GM11168 (cell line): ENCODE measurements around the gene CYP2R1.

Source experiments
- in situ Hi-C: fragments of 300-500 bp; cut with MboI; formaldehyde crosslinking; loops from one replicate; pipeline ENCODE4 v1.12.0; 2022; ENCODE audit warnings: low sequenced_read_pairs; ENCODE audit not compliant: unreplicated experiment

CYP2R1 gene

DNA sequence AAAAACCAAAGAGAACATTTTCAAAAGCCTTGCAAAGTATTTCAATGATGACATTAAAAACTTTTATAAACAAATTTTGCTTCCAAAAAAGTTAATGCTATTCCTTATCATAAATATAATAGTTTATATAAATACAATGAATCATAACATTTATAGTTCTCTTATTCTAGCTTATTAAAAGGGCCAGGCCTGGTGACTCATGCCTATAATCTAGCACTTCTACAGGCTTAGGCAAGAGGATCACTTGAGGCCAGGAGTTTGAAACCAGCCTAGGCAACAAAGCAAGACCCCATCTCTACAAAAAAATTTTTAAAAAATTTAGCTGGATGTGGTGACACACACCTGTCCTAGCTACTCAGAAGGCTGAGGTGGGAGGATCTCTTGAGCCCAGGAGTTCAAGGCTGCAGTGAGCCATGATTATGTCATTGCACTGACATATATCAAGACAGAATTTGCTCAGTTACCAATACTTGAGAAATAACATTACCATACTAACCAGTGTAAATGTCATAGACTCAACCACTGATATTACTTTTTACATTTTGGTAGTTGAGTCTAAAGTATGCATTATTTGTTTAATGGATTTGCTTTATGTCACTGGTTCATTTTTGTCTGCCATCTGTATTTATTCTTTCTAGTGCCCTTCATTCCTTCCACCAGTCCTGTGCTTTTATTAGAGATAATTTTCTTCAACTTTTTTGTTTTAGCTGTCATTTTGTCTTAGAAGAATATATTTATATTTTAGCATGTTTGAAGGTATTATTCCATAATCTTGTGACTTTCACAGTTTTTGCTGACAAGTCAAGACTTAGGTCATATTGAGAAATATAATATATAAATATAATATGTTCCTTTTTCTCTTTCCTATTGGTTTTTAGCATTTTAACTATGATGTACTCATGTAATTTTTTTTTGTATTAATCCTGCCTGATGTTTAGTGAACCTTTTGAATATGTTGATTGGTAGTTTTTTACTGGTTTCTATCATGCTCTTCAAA is 56.2 kb downstream of the CYP2R1 start:
- in situ Hi-C loops = no loop called here
